GM21619 (cell line): ENCODE data around the gene CENPB.

ENCODE experiments used
- ATAC-seq: cut with Tn5 transposase; IDR thresholded peaks from one replicate; pipeline ENCODE4 v1.9.1; 2021; ENCODE audit not compliant: unreplicated experiment

CENPB gene

DNA sequence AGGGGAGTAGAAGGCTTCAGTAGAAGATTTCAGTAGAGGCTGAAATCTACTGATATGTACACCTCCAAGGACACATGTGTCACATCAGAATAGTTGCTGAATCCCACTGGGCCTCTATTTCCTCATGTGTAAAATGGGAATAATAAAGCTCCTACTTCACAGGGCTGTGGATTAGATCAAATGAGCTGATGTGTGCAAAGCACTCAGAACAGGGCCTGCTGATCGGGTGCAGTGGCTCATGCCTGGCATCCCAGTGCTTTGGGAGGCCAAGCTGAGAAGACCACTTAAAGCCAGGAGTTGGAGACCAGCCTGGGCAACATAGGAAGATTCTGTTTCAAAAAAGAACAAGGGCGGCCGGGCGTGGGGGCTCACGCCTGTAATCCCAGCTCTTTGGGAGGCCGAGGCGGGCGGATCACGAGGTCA, 25.7 kb upstream of the CENPB start:
- ATAC-seq: no peak

DNA sequence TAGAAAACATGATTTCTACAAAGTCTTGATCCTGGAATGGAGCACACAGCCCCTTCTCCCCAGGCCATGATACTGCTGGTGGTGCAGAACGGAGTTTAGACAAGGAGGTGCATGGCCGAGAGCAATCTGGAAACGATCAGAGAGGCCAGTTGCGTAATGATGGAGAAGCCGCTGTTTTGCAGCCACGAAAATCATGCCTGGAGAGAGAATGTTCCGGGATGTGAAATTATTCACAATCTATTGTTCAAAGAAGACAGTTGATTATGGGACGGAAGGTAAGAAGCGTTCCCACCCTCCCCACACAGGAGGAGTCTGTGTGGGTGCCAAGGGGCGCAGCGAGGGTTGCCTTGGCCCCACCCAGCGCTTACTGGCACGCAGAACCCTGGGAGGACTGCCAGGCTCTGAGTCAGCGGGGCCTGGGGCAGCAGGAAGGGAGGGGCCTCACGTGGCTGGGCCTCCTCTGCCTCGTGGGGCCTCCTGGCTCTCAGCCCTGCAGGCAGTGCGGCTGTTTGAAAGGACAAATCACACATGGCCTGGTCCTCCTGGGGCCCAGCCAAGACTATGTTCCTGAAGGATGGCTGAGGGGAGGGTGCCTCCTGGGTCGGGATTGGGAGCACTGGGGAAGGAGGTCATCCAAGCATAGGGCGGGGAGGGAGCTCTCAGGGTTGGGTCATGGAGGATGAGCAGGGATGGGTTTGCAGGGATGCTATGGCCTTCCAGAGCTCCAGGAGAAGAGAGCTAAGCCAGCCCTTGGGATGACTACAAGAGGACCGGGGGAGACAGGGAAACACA, 25.1 kb upstream of the CENPB start:
- no peak for ATAC-seq

DNA sequence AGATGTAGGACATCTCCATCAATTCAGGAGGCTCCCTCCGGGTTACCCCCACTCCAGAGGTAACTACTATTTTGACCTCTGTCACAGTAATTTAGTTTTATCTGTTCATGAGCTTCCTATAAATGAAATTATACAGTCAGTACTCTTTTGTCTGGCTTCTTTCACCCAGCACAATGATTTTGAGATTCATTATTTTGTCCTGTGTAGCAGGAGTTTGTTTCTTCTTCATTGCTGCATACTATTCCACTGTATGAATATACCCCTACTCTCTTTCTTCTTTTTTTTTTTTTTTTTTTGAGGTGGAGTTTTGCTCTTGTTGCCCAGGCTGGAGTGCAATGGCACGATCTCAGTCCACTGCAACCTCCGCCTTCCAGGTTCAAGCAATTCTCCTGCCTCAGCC, 22.0 kb upstream of the CENPB start:
- no peak for ATAC-seq

DNA sequence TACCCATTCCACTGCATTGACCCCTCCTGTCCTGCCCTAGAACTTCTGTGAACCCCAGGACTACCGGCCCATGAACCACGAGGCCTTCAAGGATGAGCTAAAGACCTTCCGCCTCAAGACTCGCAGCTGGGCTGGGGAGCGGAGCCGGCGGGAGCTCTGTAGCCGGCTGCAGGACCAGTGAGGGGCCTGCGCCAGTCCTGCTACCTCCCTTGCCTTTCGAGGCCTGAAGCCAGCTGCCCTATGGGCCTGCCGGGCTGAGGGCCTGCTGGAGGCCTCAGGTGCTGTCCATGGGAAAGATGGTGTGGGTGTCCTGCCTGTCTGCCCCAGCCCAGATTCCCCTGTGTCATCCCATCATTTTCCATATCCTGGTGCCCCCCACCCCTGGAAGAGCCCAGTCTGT, 18.2 kb upstream of the CENPB start:
- ATAC-seq: no peak

DNA sequence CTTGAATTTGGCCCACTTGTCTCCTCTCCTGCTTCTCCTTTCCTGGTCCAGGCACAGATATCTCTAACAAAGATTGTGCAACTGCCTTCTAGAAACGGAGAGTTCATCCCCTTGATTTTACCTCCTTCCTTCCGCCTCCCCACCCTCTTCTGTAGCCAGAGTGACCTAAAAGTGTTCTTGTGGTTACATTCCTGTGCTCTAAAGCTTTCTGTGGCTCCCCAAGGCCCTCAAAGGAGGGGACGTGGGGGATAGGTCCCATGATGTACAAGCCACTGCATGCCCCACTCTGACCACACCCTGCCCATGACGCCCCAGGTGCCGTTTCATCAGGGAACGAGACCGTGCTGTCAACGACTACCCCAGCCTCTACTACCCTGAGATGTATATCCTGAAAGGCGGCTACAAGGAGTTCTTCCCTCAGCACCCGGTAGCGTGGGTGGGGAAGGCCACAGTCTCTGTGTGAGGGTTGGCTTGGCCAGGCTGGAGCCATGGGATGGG, 17.8 kb upstream of the CENPB start:
- ATAC-seq: no peak

DNA sequence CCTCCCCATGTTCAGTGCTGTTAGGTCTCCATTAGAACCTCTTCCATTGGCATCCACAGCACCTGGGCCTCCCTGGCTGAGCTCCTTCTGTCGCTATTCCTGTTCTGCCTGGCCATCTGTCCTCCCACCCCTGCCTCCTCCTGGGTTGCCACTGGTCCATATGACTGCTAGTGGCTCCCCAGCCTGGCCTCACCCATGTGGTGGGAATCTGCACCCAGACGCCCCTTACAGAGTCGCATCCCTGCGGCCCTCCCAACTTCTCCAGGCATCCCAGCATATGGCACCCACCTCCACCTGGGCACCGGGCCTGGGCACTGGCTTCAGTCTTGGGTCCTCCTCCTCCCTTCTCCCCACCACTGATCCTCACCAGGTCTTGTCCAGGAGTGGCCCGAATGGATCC, 17.3 kb upstream of the CENPB start:
- ATAC-seq: no peak

DNA sequence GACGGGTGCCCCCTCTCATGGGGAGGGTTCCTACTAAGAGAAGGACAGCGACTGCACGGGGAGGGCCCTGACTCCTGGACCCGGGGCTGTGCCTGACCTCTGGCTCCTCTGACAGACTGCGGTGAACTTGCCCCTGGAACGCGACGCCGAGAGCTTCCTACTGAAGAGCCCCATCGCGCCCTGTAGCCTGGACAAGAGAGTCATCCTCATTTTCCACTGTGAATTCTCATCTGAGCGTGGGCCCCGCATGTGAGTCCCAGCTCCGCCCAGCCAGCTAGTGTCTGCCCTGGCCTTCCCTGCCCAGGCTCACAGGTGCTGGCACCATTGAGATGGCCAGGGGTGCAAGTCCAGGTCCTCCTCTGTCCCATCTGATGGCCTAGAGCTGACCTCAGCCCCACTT, 16.7 kb upstream of the CENPB start:
- ATAC-seq: no peak

DNA sequence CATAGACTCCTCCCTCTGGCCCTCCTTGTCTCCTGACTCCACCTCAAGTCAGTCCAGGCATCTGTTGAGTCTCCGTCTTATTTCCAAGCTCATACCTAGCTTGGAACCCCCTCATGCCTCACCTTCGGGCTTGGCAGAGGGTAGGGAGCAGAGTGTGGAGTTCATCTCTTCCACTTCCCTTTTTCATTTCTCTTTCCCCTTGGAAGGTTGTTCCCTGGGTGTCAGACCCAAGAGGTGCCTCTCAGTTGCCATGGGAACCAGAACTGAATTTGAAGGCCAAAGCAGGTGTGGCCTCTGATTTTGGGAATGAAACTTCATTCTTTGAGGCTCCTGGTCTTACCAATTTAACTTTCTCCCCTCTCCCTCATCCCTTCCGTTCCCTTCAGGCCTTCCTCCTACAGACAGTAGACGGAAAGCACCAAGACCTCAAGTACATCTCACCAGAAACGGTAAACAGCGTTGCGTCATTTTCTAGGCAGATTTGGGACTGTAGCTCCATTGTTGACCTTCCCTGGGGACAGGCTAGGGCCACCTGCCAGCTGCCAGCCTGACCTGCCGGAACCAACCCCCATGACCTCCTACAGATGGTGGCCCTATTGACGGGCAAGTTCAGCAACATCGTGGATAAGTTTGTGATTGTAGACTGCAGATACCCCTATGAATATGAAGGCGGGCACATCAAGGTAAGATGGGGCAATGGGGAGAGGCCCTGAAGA, 16.1 kb upstream of the CENPB start:
- no peak for ATAC-seq

DNA sequence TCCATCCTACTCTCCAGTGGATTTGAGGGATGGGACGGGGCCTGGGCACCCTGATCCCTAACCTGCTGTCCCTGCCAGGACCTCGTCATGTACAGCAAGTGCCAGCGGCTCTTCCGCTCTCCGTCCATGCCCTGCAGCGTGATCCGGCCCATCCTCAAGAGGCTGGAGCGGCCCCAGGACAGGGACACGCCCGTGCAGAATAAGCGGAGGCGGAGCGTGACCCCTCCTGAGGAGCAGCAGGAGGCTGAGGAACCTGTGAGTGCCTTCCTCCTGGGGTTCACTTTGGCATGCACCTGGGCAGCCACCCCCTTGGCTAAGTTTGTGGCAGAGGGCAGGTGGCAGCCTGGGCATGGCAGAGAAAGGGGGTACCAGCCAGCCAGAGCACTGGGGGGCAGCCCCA, 15.3 kb upstream of the CENPB start:
- ATAC-seq: no peak

DNA sequence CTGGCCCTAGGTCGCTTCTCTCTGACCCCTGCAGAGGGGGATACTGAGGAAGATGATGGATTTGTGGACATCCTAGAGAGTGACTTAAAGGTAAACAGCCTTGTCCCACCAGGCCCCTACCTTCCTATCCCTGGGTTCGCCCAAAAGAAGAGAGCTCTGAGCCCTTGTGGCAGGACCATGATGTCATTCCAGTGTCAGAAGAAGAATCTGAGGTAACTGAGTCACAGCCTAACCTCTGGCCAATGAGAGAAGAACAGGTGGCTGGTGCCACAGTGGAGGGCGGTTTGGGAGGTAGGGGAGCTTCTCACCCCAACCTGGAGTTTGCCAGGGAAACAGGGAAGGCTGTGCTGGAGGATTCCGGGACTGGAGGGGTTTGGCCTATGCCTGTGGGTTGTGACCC, 14.8 kb upstream of the CENPB start:
- no peak for ATAC-seq

DNA sequence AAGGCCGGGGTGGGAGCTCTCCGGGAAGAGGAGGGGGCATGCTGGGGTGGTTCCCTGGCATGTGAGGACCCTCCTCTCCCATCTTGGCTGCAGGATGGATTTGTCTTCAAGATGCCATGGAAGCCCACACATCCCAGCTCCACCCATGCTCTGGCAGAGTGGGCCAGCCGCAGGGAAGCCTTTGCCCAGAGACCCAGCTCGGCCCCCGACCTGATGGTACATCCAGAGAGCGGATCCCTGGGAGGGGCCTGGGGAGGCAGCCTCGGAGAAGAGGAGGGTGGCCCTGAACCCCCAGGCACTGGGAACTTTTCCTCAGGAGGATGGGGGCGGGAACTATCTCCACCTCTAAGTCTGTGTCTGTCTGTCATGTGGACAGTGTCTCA, 14.3 kb upstream of the CENPB start:
- ATAC-seq: no peak

DNA sequence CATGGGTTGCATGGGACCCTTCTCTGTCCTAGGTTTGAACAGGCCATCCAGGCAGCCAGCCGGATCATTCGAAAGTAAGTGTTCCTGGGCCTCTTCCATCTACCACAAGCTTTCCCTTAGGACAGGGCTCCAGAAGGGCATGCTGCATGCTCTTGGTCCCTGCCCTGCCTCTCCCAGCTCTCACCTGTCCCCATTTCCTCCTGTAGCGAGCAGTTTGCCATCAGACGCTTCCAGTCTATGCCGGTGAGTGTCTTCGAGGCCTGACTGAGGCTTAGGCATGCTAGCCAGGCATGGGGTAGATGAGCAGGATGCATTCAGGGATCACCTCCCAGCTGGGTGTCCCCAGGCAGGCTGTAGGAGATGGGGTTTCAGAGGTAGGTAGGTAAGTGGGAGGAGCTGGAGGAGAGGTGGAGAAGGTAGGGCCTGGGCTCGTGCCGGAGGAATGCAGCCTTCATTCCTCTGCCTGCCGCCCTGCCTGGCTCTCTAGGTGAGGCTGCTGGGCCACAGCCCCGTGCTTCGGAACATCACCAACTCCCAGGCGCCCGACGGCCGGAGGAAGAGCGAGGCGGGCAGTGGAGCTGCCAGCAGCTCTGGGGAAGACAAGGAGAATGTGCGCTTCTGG, 13.8 kb upstream of the CENPB start:
- ATAC-seq: no peak

DNA sequence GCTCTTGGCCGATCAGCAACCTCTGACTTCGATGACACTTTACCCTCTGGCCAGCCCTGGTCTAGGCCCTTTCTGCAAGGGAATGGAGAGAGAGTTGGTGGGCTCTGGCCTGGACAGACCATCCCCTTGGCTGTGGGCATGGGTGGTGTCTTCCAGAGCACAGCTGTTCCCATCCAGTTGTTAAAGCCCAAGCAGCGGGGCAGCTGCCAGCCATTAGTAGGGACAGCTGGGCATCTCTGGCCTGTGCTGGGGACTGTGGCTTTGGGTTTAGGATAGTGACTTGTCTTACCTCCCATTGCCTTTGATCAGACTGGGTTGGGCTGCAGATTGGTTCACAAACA, 12.3 kb upstream of the CENPB start:
- ATAC-seq: no peak

DNA sequence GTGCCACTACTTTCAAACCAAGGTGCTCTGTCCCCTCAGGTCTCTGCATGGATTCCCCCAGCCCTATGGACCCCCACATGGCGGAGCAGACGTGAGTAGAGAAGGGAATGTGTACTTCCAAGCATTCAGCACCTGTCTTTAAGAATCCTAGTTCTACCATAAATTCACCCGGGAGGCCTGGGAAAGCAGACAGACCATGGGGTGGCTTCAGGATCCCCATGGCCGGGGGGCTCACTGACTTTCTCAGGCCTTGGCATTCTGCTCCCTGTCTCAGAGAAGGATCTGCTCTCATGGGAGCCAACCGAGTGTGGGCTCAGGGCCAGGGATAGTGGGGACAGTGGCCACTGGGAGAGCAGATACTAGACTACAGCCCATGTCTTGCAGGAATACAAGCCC, 11.8 kb upstream of the CENPB start:
- no peak for ATAC-seq

DNA sequence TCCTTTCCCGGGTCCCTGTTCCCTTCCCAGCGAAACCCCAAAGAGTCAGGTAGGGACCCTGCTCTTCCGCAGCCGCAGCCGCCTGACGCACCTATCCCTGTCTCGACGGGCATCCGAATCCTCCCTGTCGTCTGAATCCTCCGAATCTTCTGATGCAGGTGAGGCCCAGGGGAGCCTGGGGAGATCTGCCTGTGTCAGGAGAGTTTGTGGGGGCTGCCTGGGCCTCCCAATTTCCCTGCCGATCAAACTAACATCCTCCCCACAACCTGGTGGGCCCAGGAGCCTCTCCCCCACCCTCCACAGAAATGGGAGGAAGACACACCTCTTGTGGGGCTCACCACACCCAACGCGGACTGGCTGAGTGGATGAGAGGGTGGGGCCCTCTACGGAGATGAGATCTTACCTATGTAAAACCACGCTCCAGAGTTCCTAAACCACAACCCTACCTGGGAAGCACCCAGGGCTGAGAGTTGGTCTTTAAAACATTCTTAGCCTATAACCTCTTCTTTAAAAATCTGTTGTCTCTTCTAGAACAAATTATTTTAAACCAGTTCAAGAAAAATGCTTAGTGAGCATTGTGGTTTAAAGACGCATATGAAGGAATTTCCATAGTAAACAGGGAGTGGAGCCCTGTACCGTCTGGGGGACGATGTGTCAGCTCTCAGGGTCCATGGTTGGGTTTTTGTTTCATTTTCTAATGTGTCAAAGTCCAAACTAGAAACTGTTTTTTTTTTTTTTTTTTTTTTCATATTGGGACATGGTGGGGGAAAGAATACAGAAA, 11.2 kb upstream of the CENPB start:
- no peak for ATAC-seq

DNA sequence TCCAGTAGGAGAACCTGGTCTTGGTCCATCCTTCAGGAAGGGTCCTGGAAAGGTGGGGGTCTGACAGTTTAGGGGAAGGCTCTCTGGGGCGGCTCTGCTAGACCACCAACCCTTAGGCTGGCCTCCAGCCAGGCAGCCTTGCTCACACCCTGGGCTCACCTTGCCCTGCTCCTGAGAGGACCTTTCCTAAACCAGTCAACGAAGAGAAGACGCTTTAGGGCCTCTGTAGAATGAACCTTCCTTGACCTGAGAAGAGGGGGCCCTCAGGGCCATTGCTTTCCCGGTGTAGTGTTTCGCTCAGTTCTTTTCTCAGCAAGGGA, 10.6 kb upstream of the CENPB start:
- ATAC-seq: no peak

DNA sequence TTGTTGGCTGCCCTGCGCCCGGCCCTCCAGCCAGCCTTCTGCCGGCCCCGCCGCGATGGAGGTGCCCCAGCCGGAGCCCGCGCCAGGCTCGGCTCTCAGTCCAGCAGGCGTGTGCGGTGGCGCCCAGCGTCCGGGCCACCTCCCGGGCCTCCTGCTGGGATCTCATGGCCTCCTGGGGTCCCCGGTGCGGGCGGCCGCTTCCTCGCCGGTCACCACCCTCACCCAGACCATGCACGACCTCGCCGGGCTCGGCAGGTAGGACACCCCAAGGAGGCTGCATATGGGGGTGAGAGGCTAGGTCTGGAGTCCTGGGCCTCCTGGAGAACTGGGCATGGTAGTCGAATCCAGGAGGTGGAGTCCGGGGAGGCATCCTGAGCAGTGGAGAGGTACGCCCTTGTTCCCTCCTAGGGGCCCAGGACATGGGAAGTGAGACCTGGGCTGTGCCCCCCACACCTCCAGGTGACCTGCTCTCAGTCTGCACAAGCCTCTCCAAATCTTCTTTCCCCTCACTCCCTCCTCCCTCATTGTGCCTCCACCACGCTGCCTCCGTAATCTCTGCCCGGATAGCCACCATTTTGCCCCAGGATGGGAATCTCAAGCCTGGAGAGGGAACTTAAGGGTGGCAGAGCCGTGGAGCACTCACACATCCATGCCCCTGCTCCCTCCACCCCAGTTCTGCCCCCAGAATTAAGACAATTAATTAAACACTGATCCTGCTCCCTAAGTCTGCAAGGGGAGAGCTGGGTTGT, 10.1 kb upstream of the CENPB start:
- peak; percentile 3 for ATAC-seq

DNA sequence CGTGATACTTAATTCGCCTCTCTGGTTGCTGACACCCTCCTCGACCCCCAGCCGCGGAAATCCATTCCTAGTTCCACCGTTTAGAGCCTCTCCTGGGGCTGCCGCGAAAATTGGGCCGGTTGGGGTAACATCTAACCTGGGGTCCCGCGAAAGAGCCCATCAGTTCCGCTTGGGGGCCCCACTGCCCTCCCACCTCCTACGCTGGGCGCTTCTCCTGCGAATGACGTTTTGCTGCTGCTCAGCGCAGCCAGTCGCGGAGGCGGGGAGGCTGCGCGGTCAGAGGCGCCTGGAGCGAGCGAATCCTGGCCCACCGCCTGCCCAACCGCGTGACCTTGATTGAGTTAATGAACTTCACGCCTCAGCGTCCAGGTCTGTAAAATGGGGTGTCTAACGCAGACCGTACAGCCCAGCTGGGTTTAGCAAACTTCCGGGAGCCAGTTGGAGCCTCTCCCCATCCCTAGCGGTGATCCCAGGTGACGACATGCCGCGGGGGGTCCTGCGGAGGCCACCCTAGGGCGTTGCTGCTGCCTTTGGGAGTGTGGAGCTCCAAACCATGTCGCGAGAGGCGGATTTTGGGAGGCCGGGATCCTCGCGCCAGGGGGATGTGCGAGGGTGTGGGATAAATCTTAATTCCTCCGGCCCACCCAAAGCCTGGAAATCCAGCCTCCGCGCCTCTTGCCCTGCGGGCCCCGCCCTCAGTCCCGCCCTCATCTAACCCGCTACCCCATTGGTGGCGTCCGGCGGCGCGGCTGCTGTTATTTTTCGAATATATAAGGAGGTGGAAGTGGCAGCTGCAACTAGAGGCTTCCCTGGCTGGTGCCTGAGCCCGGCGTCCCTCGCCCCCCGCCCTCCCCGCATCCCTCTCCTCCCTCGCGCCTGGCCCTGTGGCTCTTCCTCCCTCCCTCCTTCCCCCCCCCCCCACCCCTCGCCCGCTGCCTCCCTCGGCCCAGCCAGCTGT, 9.2 kb upstream of the CENPB start, which contains the start of gene CDC25B:
Gene CDC25B (plus strand): TSS at position 800 of the 958 bp plus-strand sequence. CDS start 222 bp downstream, outside the sequence.
- ATAC-seq: peak; percentile 60

DNA sequence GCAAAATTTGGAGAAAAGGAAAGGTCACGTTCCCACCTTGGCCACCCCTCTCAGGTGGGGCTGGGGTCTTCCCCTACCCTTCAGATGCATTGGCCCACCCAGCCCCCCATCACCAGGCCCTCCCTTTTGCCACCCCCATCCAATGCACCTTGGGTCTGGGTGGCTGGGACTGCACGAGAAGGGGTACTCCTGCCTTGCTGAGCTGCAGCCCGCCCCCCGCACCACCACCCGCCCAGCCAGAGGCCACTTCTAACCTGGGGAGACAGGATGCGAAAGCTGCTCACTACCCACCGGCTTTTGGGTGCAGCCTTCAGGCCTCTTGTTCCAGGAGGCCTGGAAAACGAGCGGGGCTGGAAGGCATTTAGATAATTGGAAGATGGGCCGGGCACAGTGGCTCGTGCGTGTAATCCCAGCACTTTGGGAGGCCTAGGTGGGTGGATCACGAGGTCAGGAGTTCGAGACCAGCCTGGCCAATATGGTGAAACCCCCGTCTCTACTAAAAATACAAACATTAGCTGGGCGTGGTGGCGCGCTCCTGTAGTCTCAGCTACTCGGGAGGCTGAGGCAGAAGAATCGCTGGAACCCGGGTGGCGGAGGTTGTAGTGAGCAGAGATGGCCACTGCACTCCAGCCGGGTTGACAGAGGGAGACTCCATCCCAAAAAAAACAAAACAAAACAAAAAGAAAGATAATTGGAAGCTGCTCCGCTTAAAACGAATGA, 8.3 kb upstream of the CENPB start:
- ATAC-seq: no peak
